AG04450 (cell line): ENCODE data around the gene FHIT. TPM values are rescaled to one million over a fixed set of nuclear protein-coding genes. Genes with fewer than 3 reads are reported as not detected.

ENCODE experiments used
- CTCF ChIA-PET: fragments of 300-600, 350-600 bp; formaldehyde crosslinking; extraction: SDS; loops from one replicate; lab custom pipeline; 2022; ENCODE audit warnings: antibody characterized with exemption, inconsistent platforms; lab: Charles Lee
- POLR2A ChIA-PET: fragments of 350-600 bp; formaldehyde crosslinking; extraction: SDS; loops from one replicate; lab custom pipeline; 2021; ENCODE audit warnings: antibody characterized with exemption, inconsistent platforms; lab: Yijun Ruan, JAX
- DNase-seq: peaks from one replicate; pipeline ENCODE4 v3.0.0-alpha.2; 2011; ENCODE audit warnings: low read depth, low spot score
- H3K27ac ChIP-seq: one replicate; pipeline ENCODE4 v1.5.1; 2012; ENCODE audit warnings: low read depth, low read length, control low read depth
- H3K27me3 ChIP-seq: one replicate; pipeline ENCODE4 v1.6.0; 2012; ENCODE audit warnings: low read length; ENCODE audit not compliant: control insufficient read depth, insufficient read depth
- H3K4me3 ChIP-seq: 2 replicates; pipeline ENCODE4 v1.5.1; 2011; ENCODE audit warnings: mild to moderate bottlenecking, low read depth, low read length, control low read depth
- H3K9me3 ChIP-seq: 2 replicates; pipeline ENCODE4 v1.5.1; 2012; ENCODE audit warnings: low read length; ENCODE audit not compliant: control insufficient read depth, insufficient read depth
- polyA plus RNA-seq: library from polyadenylated mRNA; depleted of rRNA; stranded (reverse); fragments of >200 nt; gene quantifications from 2 replicates; pipeline ENCODE4 v1.2.3, GENCODE V29; 2011
- TF ChIP-seq, protein P1 (sequence below): IDR thresholded peaks from 2 replicates; pipeline ENCODE4 v1.5.1; 2011; ENCODE audit warnings: low read depth, low read length, control low read depth, inconsistent platforms

Gene FHIT
- polyA plus RNA-seq, 1 experiment: 0.17 TPM

DNA sequence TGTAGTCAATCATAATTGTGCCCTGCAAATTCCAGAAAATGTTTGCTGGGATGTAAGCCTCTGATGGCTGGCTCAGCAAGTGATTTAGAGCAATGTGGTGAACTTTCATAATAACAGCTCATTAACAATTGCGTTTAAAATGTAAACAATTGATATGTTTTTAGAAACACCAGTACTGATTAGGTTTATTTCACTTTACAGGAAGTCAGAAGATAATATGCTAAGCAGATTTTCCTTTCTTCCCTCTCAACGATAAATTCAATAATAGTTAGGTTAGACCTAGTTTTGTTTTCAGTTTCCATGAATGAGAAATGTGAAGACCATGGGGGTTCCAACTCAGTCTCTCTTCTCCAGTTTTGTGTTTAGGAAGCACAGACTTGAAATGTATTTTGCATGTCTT, 71.0 kb downstream of the FHIT start:
- DNase-seq: no peak
- TF ChIP-seq, protein P1, sequence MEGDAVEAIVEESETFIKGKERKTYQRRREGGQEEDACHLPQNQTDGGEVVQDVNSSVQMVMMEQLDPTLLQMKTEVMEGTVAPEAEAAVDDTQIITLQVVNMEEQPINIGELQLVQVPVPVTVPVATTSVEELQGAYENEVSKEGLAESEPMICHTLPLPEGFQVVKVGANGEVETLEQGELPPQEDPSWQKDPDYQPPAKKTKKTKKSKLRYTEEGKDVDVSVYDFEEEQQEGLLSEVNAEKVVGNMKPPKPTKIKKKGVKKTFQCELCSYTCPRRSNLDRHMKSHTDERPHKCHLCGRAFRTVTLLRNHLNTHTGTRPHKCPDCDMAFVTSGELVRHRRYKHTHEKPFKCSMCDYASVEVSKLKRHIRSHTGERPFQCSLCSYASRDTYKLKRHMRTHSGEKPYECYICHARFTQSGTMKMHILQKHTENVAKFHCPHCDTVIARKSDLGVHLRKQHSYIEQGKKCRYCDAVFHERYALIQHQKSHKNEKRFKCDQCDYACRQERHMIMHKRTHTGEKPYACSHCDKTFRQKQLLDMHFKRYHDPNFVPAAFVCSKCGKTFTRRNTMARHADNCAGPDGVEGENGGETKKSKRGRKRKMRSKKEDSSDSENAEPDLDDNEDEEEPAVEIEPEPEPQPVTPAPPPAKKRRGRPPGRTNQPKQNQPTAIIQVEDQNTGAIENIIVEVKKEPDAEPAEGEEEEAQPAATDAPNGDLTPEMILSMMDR: no peak
- Histone ChIP-seq H3K27me3 (no peaks in the 10 kb centered on the region), H3K9me3 (no peaks in the 10 kb centered on the region), H3K27ac (no peak overlapping the region), H3K4me3 (no peak overlapping the region)
- ChIA-PET CTCF (no interaction called here), POLR2A (no interaction called here)

DNA sequence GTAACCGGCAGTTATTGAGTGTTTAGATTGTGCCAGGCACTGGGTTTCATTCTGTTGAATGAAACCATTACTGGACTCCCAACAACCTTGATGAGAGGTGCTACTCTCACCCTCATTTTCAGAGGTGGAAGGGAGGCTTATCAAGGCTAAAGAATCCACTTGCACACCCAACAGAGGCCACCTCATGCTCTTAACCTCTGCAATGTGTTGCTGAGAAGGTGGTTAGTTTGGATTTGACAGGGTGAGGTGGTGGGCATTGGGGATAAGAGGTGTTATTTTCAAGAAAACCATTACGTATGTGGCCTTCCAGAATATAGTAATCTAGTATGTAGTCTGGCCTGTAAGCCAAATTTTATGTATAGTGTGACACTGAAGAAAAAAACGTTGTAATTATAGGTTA, 73.1 kb downstream of the FHIT start:
- H3K4me3 ChIP-seq: no peak overlapping the region
- no peaks in the 10 kb centered on the region for H3K9me3 ChIP-seq
- CTCF ChIA-PET: no interaction called here
- POLR2A ChIA-PET: no interaction called here
- DNase-seq: no peak
- no peak overlapping the region for H3K27ac ChIP-seq
- no peaks in the 10 kb centered on the region for H3K27me3 ChIP-seq
- TF ChIP-seq, protein P1: no peak

DNA sequence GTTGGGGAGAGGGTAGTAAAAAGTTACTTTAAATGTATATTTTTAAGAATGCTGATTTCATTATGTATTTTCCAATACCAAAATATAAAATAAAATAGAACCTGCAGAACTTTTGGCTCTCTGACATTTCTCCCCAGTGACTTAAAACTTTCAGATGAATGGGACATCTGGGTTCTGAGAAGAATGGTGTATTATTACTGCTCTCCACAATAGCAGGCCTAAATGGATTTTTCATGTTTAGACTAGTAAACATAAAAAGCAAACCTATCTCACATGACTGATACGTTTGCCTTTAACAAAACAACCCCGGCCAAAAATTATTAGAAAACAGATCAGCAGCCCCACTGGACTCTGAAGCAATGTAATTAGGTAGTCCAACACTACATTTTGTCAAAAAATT, 73.8 kb downstream of the FHIT start:
- Histone ChIP-seq H3K4me3 (no peak overlapping the region), H3K27ac (no peak overlapping the region), H3K27me3 (no peaks in the 10 kb centered on the region), H3K9me3 (no peaks in the 10 kb centered on the region)
- ChIA-PET CTCF (no interaction called here), POLR2A (no interaction called here)
- TF ChIP-seq, protein P1: no peak
- DNase-seq: no peak

DNA sequence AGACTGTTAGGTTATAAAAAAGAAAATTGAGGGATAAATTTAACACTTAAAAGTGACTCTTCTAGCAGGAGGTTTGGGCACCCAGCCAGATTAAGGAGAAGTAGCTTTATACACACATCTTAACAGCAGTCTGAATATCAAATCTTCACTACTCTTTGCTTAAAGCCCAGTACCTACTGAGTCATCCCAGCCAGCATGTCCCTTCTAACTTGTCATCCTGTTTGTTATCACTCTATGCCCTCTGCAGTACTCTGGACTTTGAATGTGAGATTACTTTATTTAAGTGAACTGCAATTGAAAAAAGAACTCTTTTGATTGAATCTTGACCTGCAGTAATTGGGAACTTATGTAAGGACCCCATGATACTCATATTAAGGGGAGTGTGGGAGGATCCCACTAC, 77.6 kb downstream of the FHIT start:
- ChIA-PET CTCF (no interaction called here), POLR2A (no interaction called here)

DNA sequence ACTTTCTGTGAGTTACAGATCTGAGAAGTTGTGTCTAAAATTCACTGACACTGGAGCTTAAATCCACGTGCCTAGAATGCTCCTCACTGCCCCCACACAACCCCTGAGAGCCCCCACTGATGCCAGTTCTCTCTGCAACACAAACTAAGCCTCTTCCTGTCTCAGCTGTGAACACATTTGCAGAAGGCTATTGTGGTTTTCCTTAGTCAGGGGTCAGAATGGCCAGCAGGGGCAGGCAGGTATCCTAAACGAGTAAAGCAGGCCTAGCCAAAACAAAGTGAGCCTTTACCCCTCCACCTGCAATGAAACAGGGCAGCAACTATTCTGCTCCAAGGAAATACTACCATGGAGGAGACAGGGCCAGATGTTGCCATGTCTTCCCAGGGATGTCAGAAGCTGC, 78.6 kb downstream of the FHIT start:
- H3K27ac ChIP-seq: no peak overlapping the region
- no peaks in the 10 kb centered on the region for H3K9me3 ChIP-seq
- H3K27me3 ChIP-seq: no peaks in the 10 kb centered on the region
- POLR2A ChIA-PET: no interaction called here
- CTCF ChIA-PET: no interaction called here
- no peak overlapping the region for H3K4me3 ChIP-seq
- no peak for DNase-seq
- TF ChIP-seq, protein P1: no peak

More for the DNA sequence above, 77.6 kb downstream of the FHIT start:
- DNase-seq: no peak
- Histone ChIP-seq H3K27me3 (no peaks in the 10 kb centered on the region), H3K4me3 (no peak overlapping the region), H3K27ac (no peak overlapping the region), H3K9me3 (no peaks in the 10 kb centered on the region)
- TF ChIP-seq, protein P1: no peak
